ENCODE data around the gene TTLL11.

GRCh38 chr9:122091682-122092592 is 1.2 kb downstream of the TTLL11 start:
- TF ChIP-seq GATA2 (IDR thresholded peaks at IDR 0.05; ENCODE audit: low read depth, low read length) (no peak), GATA3 (IDR thresholded peaks at IDR 0.05; ENCODE audit: low read depth, low read length) (no peak)

Measured in SH-SY5Y (cell line).